Measurements from ENCODE around the gene CAMKMT. TPM values are rescaled to one million over a fixed set of nuclear protein-coding genes. Genes with fewer than 3 reads are reported as not detected.

CAMKMT gene
- total and polyA plus RNA-seq, 2 experiments from 2014 or later, result 26.5 to 29.5 TPM

GRCh38 chr2:44602446-44602845 is 240.7 kb downstream of the CAMKMT start:
- H3K27me3 ChIP-seq (ENCODE audit: insufficient read depth), result no peaks in the 10 kb centered on the region
- no peaks in the 10 kb centered on the region for H3K79me2 ChIP-seq (replicated peaks; ENCODE audit: insufficient read depth)
- H3K27ac ChIP-seq (ENCODE audit: low read depth), result no peak overlapping the region
- H3K9me3 Mint-ChIP-seq, result no peaks in the 10 kb centered on the region
- H3K4me2 ChIP-seq, result no peak overlapping the region
- ATAC-seq (no peak), DNase-seq (ENCODE audit: low spot score) (no peak)
- no peaks in the 10 kb centered on the region for H3K9me2 ChIP-seq (ENCODE audit: insufficient read depth)
- TF ChIP-seq NANOG (IDR thresholded peaks at IDR 0.05; ENCODE audit: borderline replicate concordance), result no peak
- TF ChIP-seq EZH2phosphoT487 (IDR thresholded peaks at IDR 0.05; ENCODE audit: unreplicated experiment), result no peak
- TF ChIP-seq ZNF114 (CRISPR knock-in tag; IDR thresholded peaks at IDR 0.05), result no peak
- no peak for TF ChIP-seq POLR2AphosphoS5 (IDR thresholded peaks at IDR 0.05; ENCODE audit: low read depth)
- TF ChIP-seq REST (IDR thresholded peaks at IDR 0.05; ENCODE audit: unreplicated experiment), result no peak
- TF ChIP-seq ZNF331 (CRISPR knock-in tag; IDR thresholded peaks at IDR 0.05; ENCODE audit: low read depth), result no peak
- TF ChIP-seq STAT1 (IDR thresholded peaks at IDR 0.05; ENCODE audit: unreplicated experiment), result no peak
- no peak for TF ChIP-seq ZNF462 (CRISPR knock-in tag; IDR thresholded peaks at IDR 0.05)
- no peak for TF ChIP-seq ETS1 (IDR thresholded peaks at IDR 0.05)
- TF ChIP-seq CREB1 (CRISPR knock-in tag; IDR thresholded peaks at IDR 0.05; ENCODE audit: low read depth), result no peak
- TF ChIP-seq EZH2 (IDR thresholded peaks at IDR 0.05; ENCODE audit: low read depth, unreplicated experiment), result no peak
- no peak for TF ChIP-seq JUNB (IDR thresholded peaks at IDR 0.05; ENCODE audit: unreplicated experiment)
- no peak for TF ChIP-seq CTCF (conservative IDR thresholded peaks at IDR 0.05; ENCODE audit: low read depth in 2 of 2)
- H2AFZ ChIP-seq, result no peak overlapping the region
- H3K4me1 ChIP-seq (ENCODE audit: insufficient read depth), result no peaks in the 10 kb centered on the region
- no peaks in the 10 kb centered on the region for H3K36me3 ChIP-seq (ENCODE audit: insufficient read depth)
- no peaks in the 10 kb centered on the region for H3F3A ChIP-seq (replicated peaks; ENCODE audit: low read depth)
- no peak overlapping the region for H3K27ac Mint-ChIP-seq
- no peak overlapping the region for H3K4me3 ChIP-seq
- no peak overlapping the region for H3K4me3 Mint-ChIP-seq
- H3K27me3 Mint-ChIP-seq (ENCODE audit: insufficient read depth, low read depth, poor library complexity), result no peaks in the 10 kb centered on the region
- H3K4me1 Mint-ChIP-seq, result no peaks in the 10 kb centered on the region
- no peaks in the 10 kb centered on the region for H3K36me3 Mint-ChIP-seq (ENCODE audit: low read depth)
- H4K20me1 ChIP-seq (replicated peaks; ENCODE audit: insufficient read depth), result no peaks in the 10 kb centered on the region

Data from GM23338 (cell line).